ENCODE results near the gene SDR42E2.

Gene SDR42E2

GRCh38 chr16:22239131-22239805 lies 77.0 kb downstream of the SDR42E2 start:
- DNase-seq (ENCODE audit: low spot score in 2 of 2), result no peak
- H3K9me3 ChIP-seq, result no peaks in the 10 kb centered on the region
- peaks cover 9% of the 10 kb centered on the region for H3K36me3 ChIP-seq (replicated peaks)
- in situ Hi-C loops (cut with MboI; ENCODE audit: low sequenced_read_pairs), result no loop called here
- no peak overlapping the region for H3K4me3 ChIP-seq
- no peaks in the 10 kb centered on the region for H3K4me1 ChIP-seq
- H3K27me3 ChIP-seq (ENCODE audit: low read depth), result no peaks in the 10 kb centered on the region

- Histone ChIP-seq H3K27me3 (ENCODE audit: low read depth) (no peaks in the 10 kb centered on the region), H3K9me3 (no peaks in the 10 kb centered on the region), H3K4me1 (no peaks in the 10 kb centered on the region), H3K36me3 (replicated peaks) (peaks cover 17% of the 10 kb centered on the region), H3K4me3 (no peak overlapping the region)
- no peak for DNase-seq (ENCODE audit: low spot score in 2 of 2)
- in situ Hi-C loops (cut with MboI; ENCODE audit: low sequenced_read_pairs), result no loop called here
Measured at GRCh38 chr16:22240023-22240710, 77.9 kb downstream of the SDR42E2 start.
